Lower leg skin (tissue), 3 donors: ENCODE measurements around the gene TRPV2.
"Not testable (repeated sequence)": the region's sequence is repeated elsewhere in the genome, so short reads cannot be mapped to it uniquely, and the experiment has no call there.

Experiments used
- CTCF ChIP-seq, 3 donors: fragments of 450-650 bp; IDR thresholded peaks; one replicate each; pipeline ENCODE4 v1.5.1; 2016; ENCODE audit warnings: antibody characterized with exemption in 3 of 3, mild to moderate bottlenecking in 3 of 3, moderate library complexity in 2 of 3
- POLR2A ChIP-seq, 2 donors: fragments of 450-650 bp; IDR thresholded peaks; one replicate each; pipeline ENCODE4 v1.6.1; 2016 to 2017; ENCODE audit warnings: antibody characterized with exemption in 2 of 2, mild to moderate bottlenecking in 1 of 2, moderate library complexity in 1 of 2

- not testable (repeated sequence) for TF ChIP-seq CTCF, POLR2A (IDR thresholded peaks at IDR 0.05)
Observed at GRCh38 chr17:16403847-16404246, 11.5 kb upstream of the TRPV2 start.
